Transverse colon (tissue), 4 donors: ENCODE data around the gene PPP1R1B.

Experiments used
- POLR2A ChIP-seq: fragments of 450-650 bp; IDR thresholded peaks from one replicate; pipeline ENCODE4 v1.6.1; 2016; ENCODE audit warnings: antibody characterized with exemption, mild to moderate bottlenecking, moderate library complexity
- POLR2AphosphoS5 ChIP-seq, 3 donors: sonication (generic); formaldehyde crosslinking; IDR thresholded peaks; one replicate each; pipeline ENCODE4 v1.6.1; 2016; ENCODE audit warnings: antibody characterized with exemption in 3 of 3
- TF ChIP-seq, protein P1 (sequence below), 5 experiments: fragments of 200-600 bp in 3 of 5; fragments of 450-650 bp in 2 of 5; sonication (generic) in 3 of 5; IDR thresholded peaks; 1 replicate in 2 of 5; 2 replicates in 3 of 5; pipeline ENCODE4 v1.5.1; 2016 to 2017; ENCODE audit warnings: antibody characterized with exemption in 5 of 5, inconsistent platforms in 3 of 5, mild to moderate bottlenecking in 2 of 5, moderate library complexity in 1 of 5

- no peak for TF ChIP-seq POLR2A
- TF ChIP-seq, protein P1, sequence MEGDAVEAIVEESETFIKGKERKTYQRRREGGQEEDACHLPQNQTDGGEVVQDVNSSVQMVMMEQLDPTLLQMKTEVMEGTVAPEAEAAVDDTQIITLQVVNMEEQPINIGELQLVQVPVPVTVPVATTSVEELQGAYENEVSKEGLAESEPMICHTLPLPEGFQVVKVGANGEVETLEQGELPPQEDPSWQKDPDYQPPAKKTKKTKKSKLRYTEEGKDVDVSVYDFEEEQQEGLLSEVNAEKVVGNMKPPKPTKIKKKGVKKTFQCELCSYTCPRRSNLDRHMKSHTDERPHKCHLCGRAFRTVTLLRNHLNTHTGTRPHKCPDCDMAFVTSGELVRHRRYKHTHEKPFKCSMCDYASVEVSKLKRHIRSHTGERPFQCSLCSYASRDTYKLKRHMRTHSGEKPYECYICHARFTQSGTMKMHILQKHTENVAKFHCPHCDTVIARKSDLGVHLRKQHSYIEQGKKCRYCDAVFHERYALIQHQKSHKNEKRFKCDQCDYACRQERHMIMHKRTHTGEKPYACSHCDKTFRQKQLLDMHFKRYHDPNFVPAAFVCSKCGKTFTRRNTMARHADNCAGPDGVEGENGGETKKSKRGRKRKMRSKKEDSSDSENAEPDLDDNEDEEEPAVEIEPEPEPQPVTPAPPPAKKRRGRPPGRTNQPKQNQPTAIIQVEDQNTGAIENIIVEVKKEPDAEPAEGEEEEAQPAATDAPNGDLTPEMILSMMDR (IDR thresholded peaks at IDR 0.05) = no peak
- no peak for TF ChIP-seq POLR2AphosphoS5 (IDR thresholded peaks at IDR 0.05)
Measured at GRCh38 chr17:39641883-39642282, 15.1 kb downstream of the PPP1R1B start.
